ENCODE data around the gene MED9.

- TF ChIP-seq CTCF (IDR thresholded peaks at IDR 0.05) (no peak), POLR2A (IDR thresholded peaks at IDR 0.05) (no peak)
Measured at GRCh38 chr17:17511881-17512858, 35.4 kb downstream of the MED9 start.

All from body of pancreas (tissue), 4 donors.